ENCODE measurements around the gene LCE1A.

LCE1A gene

GRCh38 chr1:152827173-152827572, at the start of gene LCE1A:
Gene LCE1A, plus strand, starts transcription at chr1:152827473. Its CDS starts 0 bp downstream, at chr1:152827473.
- DNase-seq, result no peak

DNA sequence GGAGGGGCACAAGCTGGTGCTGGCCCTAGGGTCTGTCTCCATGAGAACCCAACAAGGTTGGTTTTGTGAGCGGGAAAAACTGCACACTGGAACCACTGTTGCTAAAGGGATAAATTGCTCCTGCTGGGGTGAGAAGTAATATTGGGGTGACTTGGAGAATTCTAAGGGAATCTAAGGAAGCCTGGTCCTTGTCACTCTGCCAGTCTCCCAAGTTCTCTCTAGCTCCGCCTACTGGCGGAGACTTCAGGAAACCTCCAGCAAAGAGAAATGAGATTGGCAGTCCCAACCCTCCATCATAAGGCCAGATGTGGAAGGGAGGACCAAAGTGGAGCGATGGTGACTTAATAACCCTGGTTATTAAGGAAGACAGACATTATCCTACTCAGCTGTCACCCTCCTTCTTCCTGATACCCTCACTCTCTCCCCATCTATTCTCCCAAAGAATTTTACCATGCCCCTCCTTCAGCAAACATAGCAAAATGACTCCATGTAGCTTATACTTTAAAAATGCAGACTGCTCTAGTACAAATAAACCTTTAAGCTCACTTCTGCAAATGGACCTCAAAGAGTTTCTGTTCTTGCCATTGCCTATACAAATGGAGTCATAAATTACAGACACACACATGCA, 49.6 kb upstream of the LCE1A start:
- DNase-seq, result no peak

GRCh38 chr1:152783095-152783494, 44.2 kb upstream of the LCE1A start:
- no peak for DNase-seq

- DNase-seq, result no peak
Measured at GRCh38 chr1:152786077-152786476, 41.2 kb upstream of the LCE1A start, which contains the start of gene LCE1E. Gene LCE1E, plus strand, starts transcription at chr1:152786257. Its CDS starts 1,043 bp downstream, at chr1:152787300.

DNA sequence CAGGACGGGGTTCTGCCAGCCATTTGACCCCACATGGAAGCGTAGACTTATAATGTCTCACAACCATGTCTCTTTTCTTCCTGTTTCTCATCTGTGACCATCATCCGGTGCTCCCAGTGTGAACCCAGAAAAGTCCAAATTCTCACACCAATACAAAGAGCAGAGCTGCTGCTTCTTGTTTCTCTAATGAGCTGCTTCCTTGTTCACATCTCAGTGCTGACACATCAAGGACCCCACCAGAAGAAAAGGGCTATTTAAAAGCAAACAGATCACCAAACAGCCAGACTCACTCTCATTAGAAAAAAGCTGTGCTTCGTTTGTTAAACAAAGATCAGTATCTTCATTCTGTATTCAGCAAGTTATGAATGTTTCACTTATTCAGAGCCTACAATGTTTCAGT, 31.6 kb upstream of the LCE1A start:
- no peak for DNase-seq

DNA sequence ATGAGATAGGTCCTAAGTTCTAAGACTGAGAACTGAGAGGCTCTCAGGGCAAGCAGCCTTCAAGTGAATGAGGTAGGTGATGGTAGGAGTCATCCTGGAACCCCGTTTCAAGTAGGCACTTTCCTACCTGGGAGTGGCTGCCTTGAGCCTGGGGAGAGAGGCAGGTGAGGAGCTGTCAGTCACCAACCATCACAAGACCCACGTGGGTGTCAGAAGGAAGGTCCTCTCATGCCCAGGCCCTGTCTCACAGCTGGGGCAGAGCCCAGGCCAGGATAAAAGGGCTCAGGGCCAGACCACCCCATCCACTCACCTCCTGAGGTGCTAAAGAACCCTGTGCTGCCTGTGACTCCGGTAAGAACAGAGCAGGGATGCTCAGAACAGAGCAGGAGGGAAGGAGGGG, 30.9 kb upstream of the LCE1A start, which contains the start of gene LCE1D:
LCE1D (plus strand) TSS at position 301 of the 400 bp plus-strand sequence. CDS start 1,074 bp downstream, outside the sequence.
- DNase-seq, result no peak

GRCh38 chr1:152801333-152801732, 25.9 kb upstream of the LCE1A start:
- DNase-seq, result no peak

DNA sequence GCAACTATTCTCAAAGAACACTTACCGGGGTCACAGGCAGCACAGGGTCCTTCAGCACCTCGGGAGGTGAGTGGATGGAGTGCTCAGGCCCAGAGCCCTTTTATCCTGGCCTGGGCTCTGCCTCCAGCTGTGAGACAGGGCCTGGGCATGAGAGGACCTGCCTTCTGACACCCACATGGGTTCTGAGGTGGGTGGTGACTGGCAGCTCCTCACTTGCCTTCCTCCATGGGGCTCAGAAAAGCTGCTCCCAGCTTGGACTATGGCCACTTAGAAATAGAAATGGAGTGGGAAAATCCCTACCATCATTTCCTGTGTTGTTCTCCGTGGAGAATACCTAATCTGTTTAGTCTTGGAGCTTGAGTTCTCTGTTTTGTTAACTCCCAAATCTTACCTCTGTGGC, 20.7 kb upstream of the LCE1A start, which contains the start of gene LCE1C:
LCE1C (minus strand) TSS at position 76 of the 400 bp plus-strand sequence. CDS start 1,173 bp downstream, outside the sequence.
- DNase-seq, result no peak

DNA sequence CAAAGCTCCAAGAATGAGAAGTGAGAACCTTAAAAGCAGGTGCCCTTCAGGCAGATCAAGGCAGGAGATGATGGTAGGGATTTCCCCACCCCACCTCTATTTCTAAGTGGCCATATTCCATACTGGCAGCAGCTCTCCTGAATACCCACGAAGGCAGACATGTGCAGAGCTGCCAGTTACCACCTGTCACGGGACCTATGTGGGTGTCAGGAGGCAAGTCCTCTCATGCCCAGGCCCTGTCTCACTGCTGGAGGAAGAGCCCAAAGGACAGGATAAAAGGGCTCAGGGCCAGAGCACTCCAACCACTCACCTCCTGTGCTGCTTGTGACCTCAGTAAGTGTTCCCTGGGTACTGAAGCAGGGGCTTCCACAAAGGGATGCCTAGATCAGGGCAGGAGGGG, 16.2 kb upstream of the LCE1A start:
- no peak for DNase-seq

GRCh38 chr1:152811671-152812070, 15.6 kb upstream of the LCE1A start, which contains the start of gene LCE1B:
Gene LCE1B, plus strand, starts transcription at chr1:152811971. Its CDS starts 476 bp downstream, at chr1:152812447.
- DNase-seq, result no peak

- no peak for DNase-seq
Measured at GRCh38 chr1:152817309-152817708, 10.0 kb upstream of the LCE1A start.

DNA sequence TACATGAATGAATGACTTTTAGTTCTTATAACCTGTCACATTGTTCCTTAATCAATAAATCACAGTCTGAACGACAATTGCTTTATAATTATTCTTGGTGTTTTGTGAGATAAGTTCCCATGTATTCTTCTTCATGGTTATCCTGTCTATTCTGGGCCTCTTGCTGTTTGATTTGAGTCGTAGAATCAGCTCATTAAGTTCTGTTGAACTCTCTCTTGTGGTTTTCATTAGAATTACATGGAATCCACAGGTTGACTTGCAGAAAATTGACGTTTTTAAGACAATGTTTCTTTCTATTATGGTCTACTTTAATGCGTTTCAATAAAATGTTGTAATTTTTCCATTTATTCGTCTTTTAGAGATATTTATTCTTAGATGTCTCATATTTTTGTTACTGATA, 4.0 kb upstream of the LCE1A start:
- no peak for DNase-seq

DNA sequence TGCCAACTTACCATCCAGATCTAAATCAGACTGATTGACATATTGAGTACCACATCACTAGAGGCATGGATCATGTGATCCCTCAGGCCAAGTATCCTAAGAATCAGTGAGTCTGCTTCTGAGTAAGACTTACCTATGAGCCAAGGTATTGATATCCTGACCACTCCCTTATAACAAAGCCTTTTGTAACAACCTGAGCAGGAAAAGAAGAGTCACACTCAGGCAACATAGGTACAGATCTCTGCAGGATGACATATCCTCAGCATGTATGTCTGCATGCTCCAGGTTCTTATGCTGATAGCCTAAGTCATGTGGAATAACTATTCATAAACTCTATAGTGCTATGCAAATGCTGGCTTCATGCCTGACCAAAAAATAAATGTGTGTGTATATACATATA, 2.3 kb upstream of the LCE1A start:
- no peak for DNase-seq

DNA sequence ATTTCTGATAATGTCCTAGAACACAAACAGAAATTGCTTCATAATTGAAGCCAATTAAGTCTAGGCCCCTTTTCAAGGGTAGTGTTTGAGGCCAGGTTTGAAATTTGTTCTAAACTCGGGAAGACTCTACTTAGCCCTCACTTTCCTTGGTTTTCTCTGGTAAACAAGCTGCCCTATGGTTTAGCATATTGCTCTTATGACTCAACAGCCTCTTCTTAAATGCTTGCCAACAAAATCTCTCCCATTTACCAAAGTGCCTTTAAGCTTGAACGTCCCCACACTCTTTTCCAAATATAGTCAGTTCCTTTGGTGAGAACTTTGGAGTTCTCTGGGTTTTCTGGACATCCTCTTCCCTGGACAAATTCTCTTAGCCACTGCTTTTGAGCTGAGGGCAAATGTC, 9.6 kb downstream of the LCE1A start:
- DNase-seq, result no peak

GRCh38 chr1:152842556-152842955, 15.3 kb downstream of the LCE1A start, which contains the start of gene LCE6A:
Gene LCE6A, plus strand, starts transcription at chr1:152842856. Its CDS starts 665 bp downstream, at chr1:152843521.
- no peak for DNase-seq

DNA sequence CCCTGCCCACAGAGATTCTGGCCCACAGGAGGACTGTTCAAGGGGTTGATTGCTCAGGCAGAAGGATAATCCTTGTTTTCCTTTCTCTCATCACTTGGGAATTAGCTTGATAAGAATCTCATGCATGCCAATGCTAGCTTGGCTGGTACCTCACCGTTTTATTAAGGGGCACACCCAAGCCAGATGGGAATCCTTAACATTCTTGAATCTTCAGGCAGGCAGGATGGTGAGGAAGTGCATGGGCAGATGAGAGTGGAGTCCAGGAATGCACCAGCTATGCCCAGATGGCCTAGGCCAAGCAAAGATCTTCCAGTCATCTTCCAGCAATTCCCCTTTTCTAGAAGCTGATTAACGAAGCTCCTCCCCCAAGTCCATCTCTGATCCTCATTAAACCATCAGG, 28.4 kb downstream of the LCE1A start:
- no peak for DNase-seq

- DNase-seq, result no peak
Measured at GRCh38 chr1:152858062-152858461, 30.8 kb downstream of the LCE1A start.

DNA sequence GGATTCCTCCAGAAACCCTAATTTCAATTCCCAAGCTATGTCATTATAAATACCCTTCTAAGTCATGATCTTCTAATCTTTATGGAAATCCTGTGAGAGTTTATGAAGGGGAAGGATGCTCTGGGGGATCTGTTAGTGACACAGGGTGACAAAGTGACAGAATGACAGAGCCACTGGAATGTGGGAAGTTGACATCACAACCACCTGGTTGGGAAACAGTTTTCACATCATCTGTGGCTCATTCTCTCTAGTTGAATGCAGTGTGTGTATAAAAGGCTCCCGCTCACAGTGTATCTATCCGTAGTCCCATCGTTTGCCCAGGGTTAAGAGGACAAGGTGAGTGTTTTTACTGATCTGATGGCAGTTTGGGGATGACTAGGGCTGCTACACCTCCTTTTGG, 32.4 kb downstream of the LCE1A start, which contains the start of gene LCE7A:
LCE7A (plus strand) TSS at position 301 of the 400 bp plus-strand sequence. CDS start 702 bp downstream, outside the sequence.
- no peak for DNase-seq

- no peak for DNase-seq
Measured at GRCh38 chr1:152860129-152860528, 32.9 kb downstream of the LCE1A start.

- DNase-seq, result no peak
Measured at GRCh38 chr1:152861374-152861773, 34.1 kb downstream of the LCE1A start.

GRCh38 chr1:152864443-152864842, 37.2 kb downstream of the LCE1A start:
- DNase-seq, result no peak

GRCh38 chr1:152866321-152866720, 39.0 kb downstream of the LCE1A start:
- no peak for DNase-seq

GRCh38 chr1:152869808-152870419, 42.6 kb downstream of the LCE1A start:
- peak; percentile 49 to 75 for DNase-seq

All from Kasumi-1 (cell line).